OCI-LY1 (cell line): ENCODE data around the gene AFAP1.

Experiments
- H2AFZ ChIP-seq: fragments of 200-600 bp; sonication (generic), shearing (Covaris generic); 2 replicates; pipeline ENCODE4 v1.6.0; 2014; ENCODE audit warnings: antibody characterized with exemption, mild to moderate bottlenecking, low read length
- H3F3A ChIP-seq: fragments of 200-600 bp; sonication (generic), shearing (Covaris generic); 2 replicates; pipeline ENCODE4 v1.6.0; 2014; ENCODE audit warnings: mild to moderate bottlenecking, antibody characterized with exemption, low read length, moderate library complexity; ENCODE audit not compliant: insufficient read depth
- H3K27ac ChIP-seq: fragments of 200-600 bp; sonication (generic); 2 replicates; pipeline ENCODE4 v1.5.1; 2014; ENCODE audit warnings: low read length, mixed run types, mild to moderate bottlenecking, low read depth; ENCODE audit not compliant: poor library complexity, severe bottlenecking
- H3K27me3 ChIP-seq: fragments of 200-600 bp; sonication (generic); 2 replicates; pipeline ENCODE4 v1.6.0; 2014; ENCODE audit warnings: antibody characterized with exemption, mild to moderate bottlenecking, low read length, moderate library complexity; ENCODE audit not compliant: insufficient read depth
- H3K36me3 ChIP-seq: fragments of 200-600 bp; sonication (generic); 2 replicates; pipeline ENCODE4 v1.6.1; 2014; ENCODE audit warnings: mild to moderate bottlenecking, antibody characterized with exemption, low read length, moderate library complexity, mixed read lengths; ENCODE audit not compliant: insufficient read depth
- H3K4me1 ChIP-seq: fragments of 200-600 bp; sonication (generic); 2 replicates; pipeline ENCODE4 v1.5.1; 2014; ENCODE audit warnings: mild to moderate bottlenecking, low read length, moderate library complexity; ENCODE audit not compliant: insufficient read depth, severe bottlenecking
- H3K4me2 ChIP-seq: fragments of 200-600 bp; sonication (generic), shearing (Covaris generic); 2 replicates; pipeline ENCODE4 v1.6.1; 2014; ENCODE audit warnings: low read length
- H3K4me3 ChIP-seq: fragments of 200-600 bp; sonication (generic); 2 replicates; pipeline ENCODE4 v1.5.1; 2014; ENCODE audit warnings: low read length, low read depth, mild to moderate bottlenecking, mixed read lengths; ENCODE audit not compliant: poor library complexity, severe bottlenecking
- H3K79me2 ChIP-seq: fragments of 200-600 bp; shearing (Covaris generic); 2 replicates; pipeline ENCODE4 v1.6.1; 2016; ENCODE audit warnings: mixed run types, low read length, mixed read lengths; ENCODE audit not compliant: insufficient read depth
- H3K9ac ChIP-seq: fragments of 200-600 bp; sonication (generic), shearing (Covaris generic); 2 replicates; pipeline ENCODE4 v1.6.1; 2014; ENCODE audit warnings: mild to moderate bottlenecking, low read length, mixed read lengths
- H3K9me2 ChIP-seq: fragments of 200-600 bp; sonication (generic), shearing (Covaris generic); 2 replicates; pipeline ENCODE4 v1.6.1; 2014; ENCODE audit warnings: low read depth, mild to moderate bottlenecking, low read length, mixed read lengths
- H3K9me3 ChIP-seq: fragments of 200-600 bp; shearing (Covaris generic); 2 replicates; pipeline ENCODE4 v1.6.1; 2014; ENCODE audit warnings: low read length, mixed read lengths
- H4K20me1 ChIP-seq: fragments of 200-600 bp; sonication (generic), shearing (Covaris generic); 2 replicates; pipeline ENCODE4 v1.6.0; 2016; ENCODE audit warnings: mild to moderate bottlenecking, low read length; ENCODE audit not compliant: insufficient read depth
- CTCF ChIP-seq: fragments of 200-600 bp; sonication (generic), shearing (Covaris generic); IDR thresholded peaks from 2 replicates; pipeline ENCODE4 v1.5.1; 2017; ENCODE audit warnings: mild to moderate bottlenecking, antibody characterized with exemption, low read length, moderate library complexity, mixed read lengths
- EZH2 ChIP-seq: fragments of 200-600 bp; sonication (generic), shearing (Covaris generic); IDR thresholded peaks from 2 replicates; pipeline ENCODE4 v1.8.0; 2017; ENCODE audit warnings: borderline replicate concordance, mixed run types, mild to moderate bottlenecking, antibody characterized with exemption, low read length, moderate library complexity, mixed read lengths

AFAP1 gene

GRCh38 chr4:7742807-7743280 is 196.8 kb downstream of the AFAP1 start:
- no peaks in the 10 kb centered on the region for H3K9me3 ChIP-seq
- no peak for TF ChIP-seq EZH2
- TF ChIP-seq CTCF, result no peak

DNA sequence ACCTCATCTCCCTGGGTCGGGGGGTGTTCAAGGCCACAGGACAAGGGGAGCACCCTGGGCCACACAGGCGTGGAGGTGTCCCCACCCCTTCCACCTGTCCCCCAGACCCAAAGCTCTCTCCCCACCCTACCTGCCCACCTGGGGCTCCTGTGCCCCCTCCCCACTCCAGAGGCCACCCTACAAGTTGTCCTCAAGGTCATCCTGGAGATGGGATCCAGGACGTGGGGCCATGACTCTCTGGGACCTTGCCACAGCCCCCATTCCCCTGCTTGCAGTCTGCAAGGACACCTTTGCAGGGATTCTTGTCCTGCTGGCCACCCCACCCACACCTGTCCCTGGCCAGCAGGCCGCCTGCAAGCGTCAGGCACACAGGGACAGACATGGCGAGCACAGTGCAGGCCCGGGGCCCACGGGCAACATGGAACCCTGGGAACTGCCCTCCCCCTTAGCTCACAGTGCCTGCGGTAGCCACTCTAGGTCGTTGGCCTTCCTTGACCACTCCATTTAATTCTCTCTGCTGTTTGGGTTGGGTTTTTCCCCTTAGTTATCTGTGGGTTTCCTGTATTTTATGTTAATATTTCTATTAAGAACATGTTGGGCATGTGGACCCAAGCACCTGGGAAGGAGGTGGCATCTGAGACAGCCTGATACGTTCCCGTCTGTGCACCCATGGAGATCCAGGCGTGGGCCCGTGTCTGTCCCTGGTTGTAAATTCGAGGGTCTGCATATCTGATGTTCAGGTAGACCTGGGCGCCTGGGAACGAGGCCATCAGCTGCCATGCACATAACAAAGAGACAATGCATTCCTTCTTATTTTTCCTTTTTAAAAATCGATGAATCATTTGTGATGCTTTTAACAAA is 197.5 kb downstream of the AFAP1 start:
- Histone ChIP-seq H3K9me3 (no peaks in the 10 kb centered on the region), H3F3A (no peaks in the 10 kb centered on the region), H4K20me1 (no peaks in the 10 kb centered on the region), H3K4me1 (no peaks in the 10 kb centered on the region), H2AFZ (no peak overlapping the region), H3K79me2 (no peaks in the 10 kb centered on the region), H3K9me2 (no peaks in the 10 kb centered on the region), H3K27me3 (no peaks in the 10 kb centered on the region), H3K36me3 (no peaks in the 10 kb centered on the region), H3K4me2 (no peak overlapping the region), H3K9ac (no peak overlapping the region), H3K4me3 (no peak overlapping the region), H3K27ac (no peak overlapping the region)
- TF ChIP-seq CTCF, result no peak
- no peak for TF ChIP-seq EZH2

More at GRCh38 chr4:7742807-7743280, 196.8 kb downstream of the AFAP1 start:
- Histone ChIP-seq H2AFZ (no peak overlapping the region), H3K4me1 (no peaks in the 10 kb centered on the region), H3K4me2 (no peak overlapping the region), H4K20me1 (no peaks in the 10 kb centered on the region), H3F3A (no peaks in the 10 kb centered on the region), H3K4me3 (no peak overlapping the region), H3K36me3 (no peaks in the 10 kb centered on the region), H3K27ac (no peak overlapping the region), H3K9ac (no peak overlapping the region), H3K79me2 (no peaks in the 10 kb centered on the region), H3K9me2 (no peaks in the 10 kb centered on the region), H3K27me3 (no peaks in the 10 kb centered on the region)

- Histone ChIP-seq H4K20me1 (no peaks in the 10 kb centered on the region), H3K27ac (no peak overlapping the region), H3K79me2 (no peaks in the 10 kb centered on the region), H3K4me3 (no peak overlapping the region), H2AFZ (no peak overlapping the region), H3K36me3 (no peaks in the 10 kb centered on the region), H3K27me3 (no peaks in the 10 kb centered on the region), H3K9ac (no peak overlapping the region), H3K4me1 (no peaks in the 10 kb centered on the region), H3F3A (no peaks in the 10 kb centered on the region), H3K4me2 (no peak overlapping the region), H3K9me2 (no peaks in the 10 kb centered on the region), H3K9me3 (no peaks in the 10 kb centered on the region)
- TF ChIP-seq CTCF (no peak), EZH2 (no peak)
Observed at GRCh38 chr4:7740866-7741525, 198.7 kb downstream of the AFAP1 start.
